ENCODE measurements around the gene TAAR1. TPM values are rescaled to one million over a fixed set of nuclear protein-coding genes. Genes with fewer than 3 reads are reported as not detected.
"Not testable (repeated sequence)": the region's sequence is repeated elsewhere in the genome, so short reads cannot be mapped to it uniquely, and the experiment has no call there.

TAAR1 gene
- total RNA-seq, 1 donor from 2014 or later, result not detected

GRCh38 chr6:132661906-132662305 lies 2.9 kb upstream of the TAAR1 start:
- no peak overlapping the region for H3K4me3 Mint-ChIP-seq
- peaks cover 4% of the 10 kb centered on the region for H3K4me1 Mint-ChIP-seq
- no peaks in the 10 kb centered on the region for H3K36me3 Mint-ChIP-seq (ENCODE audit: low read depth)
- no peak for TF ChIP-seq CTCF (conservative IDR thresholded peaks at IDR 0.05)
- no peak overlapping the region for H3K27ac Mint-ChIP-seq (ENCODE audit: unreplicated experiment)
- no peak for DNase-seq (ENCODE audit: low read depth, low spot score)
- H3K27me3 Mint-ChIP-seq (ENCODE audit: low read depth), result no peaks in the 10 kb centered on the region
- no peaks in the 10 kb centered on the region for H3K9me3 Mint-ChIP-seq

GRCh38 chr6:132651062-132651461 lies 7.9 kb downstream of the TAAR1 start:
- H3K4me3 Mint-ChIP-seq, result no peak overlapping the region
- H3K27ac Mint-ChIP-seq (ENCODE audit: unreplicated experiment), result no peak overlapping the region
- H3K36me3 Mint-ChIP-seq (ENCODE audit: low read depth), result no peaks in the 10 kb centered on the region
- no peak for TF ChIP-seq CTCF (conservative IDR thresholded peaks at IDR 0.05)
- no peaks in the 10 kb centered on the region for H3K27me3 Mint-ChIP-seq (ENCODE audit: low read depth)
- H3K4me1 Mint-ChIP-seq, result no peaks in the 10 kb centered on the region
- DNase-seq (ENCODE audit: low read depth, low spot score), result no peak
- no peaks in the 10 kb centered on the region for H3K9me3 Mint-ChIP-seq

GRCh38 chr6:132650429-132650828 lies 8.6 kb downstream of the TAAR1 start:
- Mint-ChIP-seq H3K4me1 (no peaks in the 10 kb centered on the region), H3K36me3 (ENCODE audit: low read depth) (no peaks in the 10 kb centered on the region), H3K4me3 (no peak overlapping the region), H3K27ac (ENCODE audit: unreplicated experiment) (no peak overlapping the region), H3K9me3 (no peaks in the 10 kb centered on the region), H3K27me3 (ENCODE audit: low read depth) (no peaks in the 10 kb centered on the region)
- DNase-seq (ENCODE audit: low read depth, low spot score), result no peak
- no peak for TF ChIP-seq CTCF (conservative IDR thresholded peaks at IDR 0.05)

GRCh38 chr6:132648828-132649227 lies 10.2 kb downstream of the TAAR1 start:
- Mint-ChIP-seq H3K27ac (ENCODE audit: unreplicated experiment) (no peak overlapping the region), H3K36me3 (ENCODE audit: low read depth) (no peaks in the 10 kb centered on the region), H3K27me3 (ENCODE audit: low read depth) (no peaks in the 10 kb centered on the region), H3K4me3 (no peak overlapping the region), H3K9me3 (no peaks in the 10 kb centered on the region), H3K4me1 (no peaks in the 10 kb centered on the region)
- no peak for TF ChIP-seq CTCF (conservative IDR thresholded peaks at IDR 0.05)
- no peak for DNase-seq (ENCODE audit: low read depth, low spot score)

- no peak for TF ChIP-seq CTCF (conservative IDR thresholded peaks at IDR 0.05)
- Mint-ChIP-seq H3K27me3 (ENCODE audit: low read depth) (no peaks in the 10 kb centered on the region), H3K4me3 (no peak overlapping the region), H3K9me3 (no peaks in the 10 kb centered on the region), H3K4me1 (no peaks in the 10 kb centered on the region), H3K27ac (ENCODE audit: unreplicated experiment) (no peak overlapping the region), H3K36me3 (ENCODE audit: low read depth) (no peaks in the 10 kb centered on the region)
- no peak for DNase-seq (ENCODE audit: low read depth, low spot score)
Observed at GRCh38 chr6:132648356-132648755, 10.6 kb downstream of the TAAR1 start.

GRCh38 chr6:132643547-132643946 lies 15.4 kb downstream of the TAAR1 start:
- no peaks in the 10 kb centered on the region for H3K4me1 Mint-ChIP-seq
- H3K36me3 Mint-ChIP-seq (ENCODE audit: low read depth), result no peaks in the 10 kb centered on the region
- H3K27me3 Mint-ChIP-seq (ENCODE audit: low read depth), result no peaks in the 10 kb centered on the region
- H3K27ac Mint-ChIP-seq (ENCODE audit: unreplicated experiment), result no peak overlapping the region
- no peak overlapping the region for H3K4me3 Mint-ChIP-seq
- no peak for DNase-seq (ENCODE audit: low read depth, low spot score)
- H3K9me3 Mint-ChIP-seq, result no peaks in the 10 kb centered on the region
- no peak for TF ChIP-seq CTCF (conservative IDR thresholded peaks at IDR 0.05)

GRCh38 chr6:132637135-132637534 lies 21.8 kb downstream of the TAAR1 start:
- H3K36me3 Mint-ChIP-seq (ENCODE audit: low read depth); DNase-seq (ENCODE audit: low read depth, low spot score); H3K4me1 Mint-ChIP-seq; H3K9me3 Mint-ChIP-seq; H3K4me3 Mint-ChIP-seq; H3K27ac Mint-ChIP-seq (ENCODE audit: unreplicated experiment); H3K27me3 Mint-ChIP-seq (ENCODE audit: low read depth): not testable (repeated sequence)

GRCh38 chr6:132635906-132636305 lies 23.1 kb downstream of the TAAR1 start:
- not testable (repeated sequence) for H3K9me3 Mint-ChIP-seq; H3K27ac Mint-ChIP-seq (ENCODE audit: unreplicated experiment); H3K27me3 Mint-ChIP-seq (ENCODE audit: low read depth)

More at GRCh38 chr6:132635906-132636305, 23.1 kb downstream of the TAAR1 start:
- H3K36me3 Mint-ChIP-seq (ENCODE audit: low read depth); H3K4me1 Mint-ChIP-seq; H3K4me3 Mint-ChIP-seq; DNase-seq (ENCODE audit: low read depth, low spot score): not testable (repeated sequence)

All from neural crest cell (in vitro differentiated cells).